Ovary (tissue), 3 donors: Measurements from ENCODE around the gene AP4B1.

Source experiments
- EP300 ChIP-seq: sonication (generic); formaldehyde crosslinking; IDR thresholded peaks from one replicate; pipeline ENCODE4 v1.6.1; 2017; ENCODE audit warnings: antibody characterized with exemption
- POLR2A ChIP-seq: fragments of 450-650 bp; IDR thresholded peaks from one replicate; pipeline ENCODE4 v1.6.1; 2017; ENCODE audit warnings: antibody characterized with exemption, mild to moderate bottlenecking, moderate library complexity
- TF ChIP-seq, protein P1 (sequence below), 3 donors: fragments of 450-650 bp in 2 of 3; fragments of 200-600 bp in 1 of 3; IDR thresholded peaks; one replicate each; pipeline versions ENCODE4 v1.5.1 to v1.8.0; 2016 to 2022; ENCODE audit warnings: antibody characterized with exemption in 3 of 3, mild to moderate bottlenecking in 1 of 3
- donor health status: DM: no; HTN: no; CAD: no.

DNA sequence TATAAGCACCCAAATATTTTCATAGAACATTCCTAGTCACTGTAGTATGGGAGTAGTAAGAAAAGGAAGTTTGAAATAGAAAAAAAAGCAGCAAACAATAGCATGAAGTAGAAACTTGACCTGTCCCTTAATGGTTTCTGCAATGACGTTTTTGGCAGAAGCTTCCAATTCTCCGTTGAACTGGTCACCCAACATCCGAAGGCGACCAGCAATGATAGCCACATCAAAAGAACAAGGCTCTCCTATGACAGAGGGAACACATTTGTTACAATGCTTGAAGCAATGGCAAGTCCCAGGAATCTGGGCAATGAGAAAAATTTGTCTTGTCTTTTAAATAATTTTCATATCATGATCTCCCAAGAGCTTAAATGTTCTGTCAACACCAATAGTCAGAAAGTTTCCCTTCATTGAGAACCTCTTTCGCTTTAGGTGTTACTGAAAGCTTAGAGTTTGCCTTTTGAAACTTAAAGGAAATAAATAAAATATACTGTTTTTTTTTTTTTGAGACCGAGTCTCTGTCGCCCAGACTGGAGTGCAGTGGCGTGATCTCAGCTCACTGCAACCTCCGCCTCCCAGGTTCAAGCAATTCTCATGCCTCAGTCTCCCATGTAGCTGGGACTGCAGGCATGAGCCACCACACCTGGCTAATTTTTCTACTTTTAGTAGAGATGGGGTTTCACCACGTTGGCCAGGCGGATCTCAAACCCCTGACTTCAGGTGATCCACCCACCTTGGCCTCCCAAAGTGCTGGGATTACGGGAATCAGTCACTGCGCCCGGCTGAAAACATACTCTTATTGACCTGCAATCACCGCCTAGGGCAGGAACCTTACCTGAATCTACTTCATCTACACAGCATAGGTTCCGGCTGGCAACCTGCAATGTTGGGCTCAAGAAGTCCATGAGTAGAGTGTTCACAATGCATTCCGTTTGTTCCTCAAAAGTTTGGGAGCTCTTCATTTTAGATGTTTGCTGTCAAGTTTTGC lies 17.9 kb downstream of the AP4B1 start:
- TF ChIP-seq POLR2A = no peak
- TF ChIP-seq, protein P1, sequence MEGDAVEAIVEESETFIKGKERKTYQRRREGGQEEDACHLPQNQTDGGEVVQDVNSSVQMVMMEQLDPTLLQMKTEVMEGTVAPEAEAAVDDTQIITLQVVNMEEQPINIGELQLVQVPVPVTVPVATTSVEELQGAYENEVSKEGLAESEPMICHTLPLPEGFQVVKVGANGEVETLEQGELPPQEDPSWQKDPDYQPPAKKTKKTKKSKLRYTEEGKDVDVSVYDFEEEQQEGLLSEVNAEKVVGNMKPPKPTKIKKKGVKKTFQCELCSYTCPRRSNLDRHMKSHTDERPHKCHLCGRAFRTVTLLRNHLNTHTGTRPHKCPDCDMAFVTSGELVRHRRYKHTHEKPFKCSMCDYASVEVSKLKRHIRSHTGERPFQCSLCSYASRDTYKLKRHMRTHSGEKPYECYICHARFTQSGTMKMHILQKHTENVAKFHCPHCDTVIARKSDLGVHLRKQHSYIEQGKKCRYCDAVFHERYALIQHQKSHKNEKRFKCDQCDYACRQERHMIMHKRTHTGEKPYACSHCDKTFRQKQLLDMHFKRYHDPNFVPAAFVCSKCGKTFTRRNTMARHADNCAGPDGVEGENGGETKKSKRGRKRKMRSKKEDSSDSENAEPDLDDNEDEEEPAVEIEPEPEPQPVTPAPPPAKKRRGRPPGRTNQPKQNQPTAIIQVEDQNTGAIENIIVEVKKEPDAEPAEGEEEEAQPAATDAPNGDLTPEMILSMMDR (IDR thresholded peaks at IDR 0.05) = no peak
- no peak for TF ChIP-seq EP300
